Activated CD8-positive, alpha-beta T cell treated with anti-CD3 and anti-CD28 coated beads for 36 hours (primary cell): ENCODE results near the gene PRDM2. TPM values are rescaled to one million over a fixed set of nuclear protein-coding genes. Genes with fewer than 3 reads are reported as not detected.

Experiments used
- ATAC-seq: fragments of 200-7000 bp; cut with Tn5 transposase; one replicate; pipeline ENCODE4 v1.10.0; 2021; ENCODE audit warnings: mild to moderate bottlenecking, moderate library complexity
- CTCF ChIA-PET: fragments of 350-600 bp; sonication (Branson Sonifier 250); formaldehyde crosslinking; loops from one replicate; lab custom pipeline; 2021; ENCODE audit warnings: antibody characterized with exemption; lab: Charles Lee
- POLR2A ChIA-PET: fragments of 350-600 bp; sonication (Branson Sonifier 250); formaldehyde crosslinking; loops from one replicate; lab custom pipeline; 2021; ENCODE audit warnings: antibody characterized with exemption; lab: Charles Lee
- DNase-seq: peaks from one replicate; pipeline ENCODE4 v3.0.0-alpha.2; 2020
- H3K27ac Mint-ChIP-seq: one replicate; pipeline ENCODE4 v1.8.0; 2021; ENCODE audit warnings: mild to moderate bottlenecking, mixed read lengths
- H3K27me3 Mint-ChIP-seq: one replicate; pipeline ENCODE4 v1.8.0; 2021; ENCODE audit warnings: mixed read lengths
- H3K36me3 Mint-ChIP-seq: one replicate; pipeline ENCODE4 v1.8.0; 2021; ENCODE audit warnings: low read depth, mixed read lengths
- H3K4me1 Mint-ChIP-seq: one replicate; pipeline ENCODE4 v1.8.0; 2021; ENCODE audit warnings: low read depth, mixed read lengths
- H3K4me3 Mint-ChIP-seq: one replicate; pipeline ENCODE4 v1.8.0; 2021; ENCODE audit warnings: mild to moderate bottlenecking, moderate library complexity, mixed read lengths
- H3K9me3 Mint-ChIP-seq: one replicate; pipeline ENCODE4 v1.8.0; 2021; ENCODE audit warnings: mixed read lengths
- intact Hi-C: fragments of 100-400 bp; cut with micrococcal nuclease; formaldehyde crosslinking; loops from one replicate; pipeline ENCODE4 v1.10.0; 2022
- total RNA-seq, 2 experiments: library from RNA; stranded (reverse); gene quantifications; one replicate each; pipeline ENCODE4 v1.2.3, GENCODE V29; 2021
- TF ChIP-seq, protein P1 (sequence below): fragments of 200-600 bp; IDR thresholded peaks from one replicate; pipeline ENCODE4 v1.8.0; 2022; ENCODE audit warnings: antibody characterized with exemption, mild to moderate bottlenecking

The PRDM2 gene
- total RNA-seq, 2 experiments from 2014 or later = 41.2 to 43.6 TPM

DNA sequence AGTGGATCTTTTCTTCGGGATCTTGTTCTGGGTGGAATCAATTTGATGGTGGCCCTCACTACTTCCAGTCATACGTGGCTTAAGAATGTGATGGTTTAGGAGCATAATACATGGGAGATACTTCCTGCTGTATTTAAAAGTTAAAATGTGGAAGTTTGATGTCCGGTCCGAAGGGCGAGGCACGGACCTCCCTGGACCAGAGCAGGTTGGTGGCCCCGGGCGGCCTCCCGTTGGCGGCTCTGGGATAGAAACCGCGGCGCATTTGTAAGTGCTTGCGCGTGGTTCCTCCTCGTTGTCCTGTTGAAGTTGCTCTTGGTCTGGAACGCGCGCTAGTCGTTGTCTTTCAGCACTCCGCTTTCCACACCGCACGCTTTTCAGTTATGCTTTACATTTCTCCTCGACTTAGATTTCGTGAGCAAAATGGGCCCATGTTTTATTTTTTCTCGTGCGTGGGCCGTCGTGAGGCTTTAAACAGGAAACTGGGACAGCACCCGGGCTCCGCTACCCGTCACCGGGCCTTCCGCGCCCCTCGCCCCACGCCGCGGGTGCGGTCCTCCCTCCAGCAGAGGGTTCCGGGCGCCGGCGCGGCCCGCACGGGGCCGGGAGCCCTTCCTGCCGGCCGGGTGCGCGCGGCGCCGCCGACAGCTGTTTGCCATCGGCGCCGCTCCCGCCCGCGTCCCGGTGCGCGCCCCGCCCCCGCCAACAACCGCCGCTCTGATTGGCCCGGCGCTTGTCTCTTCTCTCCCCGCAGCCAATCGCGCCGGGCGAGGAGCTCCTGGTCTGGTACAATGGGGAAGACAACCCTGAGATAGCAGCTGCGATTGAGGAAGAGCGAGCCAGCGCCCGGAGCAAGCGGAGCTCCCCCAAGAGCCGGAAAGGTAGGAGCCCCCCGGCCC lies 48.9 kb downstream of the PRDM2 start:
- peak; percentile 88 for ATAC-seq
- intact Hi-C loops = no loop called here
- peak; percentile 96 for DNase-seq
- ChIA-PET POLR2A (interaction anchor here (0.7 to 1.6 kb wide), 9 partner anchors 8 to 50 kb away, joined by 3 to 9 read pairs (median 3); no protein-coding TSS in a partner anchor), CTCF (interaction anchor here (0.8 to 1.2 kb wide), 5 partner anchors 17 to 63 kb away, joined by 3 to 5 read pairs (median 4); no protein-coding TSS in a partner anchor)
- H3K4me3 Mint-ChIP-seq = peak overlapping the region; percentile 88
- H3K27me3 Mint-ChIP-seq = no peaks in the 10 kb centered on the region
- H3K4me1 Mint-ChIP-seq = peaks cover 39% of the 10 kb centered on the region
- H3K36me3 Mint-ChIP-seq = peaks cover 36% of the 10 kb centered on the region
- no peaks in the 10 kb centered on the region for H3K9me3 Mint-ChIP-seq
- TF ChIP-seq, protein P1, sequence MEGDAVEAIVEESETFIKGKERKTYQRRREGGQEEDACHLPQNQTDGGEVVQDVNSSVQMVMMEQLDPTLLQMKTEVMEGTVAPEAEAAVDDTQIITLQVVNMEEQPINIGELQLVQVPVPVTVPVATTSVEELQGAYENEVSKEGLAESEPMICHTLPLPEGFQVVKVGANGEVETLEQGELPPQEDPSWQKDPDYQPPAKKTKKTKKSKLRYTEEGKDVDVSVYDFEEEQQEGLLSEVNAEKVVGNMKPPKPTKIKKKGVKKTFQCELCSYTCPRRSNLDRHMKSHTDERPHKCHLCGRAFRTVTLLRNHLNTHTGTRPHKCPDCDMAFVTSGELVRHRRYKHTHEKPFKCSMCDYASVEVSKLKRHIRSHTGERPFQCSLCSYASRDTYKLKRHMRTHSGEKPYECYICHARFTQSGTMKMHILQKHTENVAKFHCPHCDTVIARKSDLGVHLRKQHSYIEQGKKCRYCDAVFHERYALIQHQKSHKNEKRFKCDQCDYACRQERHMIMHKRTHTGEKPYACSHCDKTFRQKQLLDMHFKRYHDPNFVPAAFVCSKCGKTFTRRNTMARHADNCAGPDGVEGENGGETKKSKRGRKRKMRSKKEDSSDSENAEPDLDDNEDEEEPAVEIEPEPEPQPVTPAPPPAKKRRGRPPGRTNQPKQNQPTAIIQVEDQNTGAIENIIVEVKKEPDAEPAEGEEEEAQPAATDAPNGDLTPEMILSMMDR = no peak
- H3K27ac Mint-ChIP-seq = peak overlapping the region; percentile 90

DNA sequence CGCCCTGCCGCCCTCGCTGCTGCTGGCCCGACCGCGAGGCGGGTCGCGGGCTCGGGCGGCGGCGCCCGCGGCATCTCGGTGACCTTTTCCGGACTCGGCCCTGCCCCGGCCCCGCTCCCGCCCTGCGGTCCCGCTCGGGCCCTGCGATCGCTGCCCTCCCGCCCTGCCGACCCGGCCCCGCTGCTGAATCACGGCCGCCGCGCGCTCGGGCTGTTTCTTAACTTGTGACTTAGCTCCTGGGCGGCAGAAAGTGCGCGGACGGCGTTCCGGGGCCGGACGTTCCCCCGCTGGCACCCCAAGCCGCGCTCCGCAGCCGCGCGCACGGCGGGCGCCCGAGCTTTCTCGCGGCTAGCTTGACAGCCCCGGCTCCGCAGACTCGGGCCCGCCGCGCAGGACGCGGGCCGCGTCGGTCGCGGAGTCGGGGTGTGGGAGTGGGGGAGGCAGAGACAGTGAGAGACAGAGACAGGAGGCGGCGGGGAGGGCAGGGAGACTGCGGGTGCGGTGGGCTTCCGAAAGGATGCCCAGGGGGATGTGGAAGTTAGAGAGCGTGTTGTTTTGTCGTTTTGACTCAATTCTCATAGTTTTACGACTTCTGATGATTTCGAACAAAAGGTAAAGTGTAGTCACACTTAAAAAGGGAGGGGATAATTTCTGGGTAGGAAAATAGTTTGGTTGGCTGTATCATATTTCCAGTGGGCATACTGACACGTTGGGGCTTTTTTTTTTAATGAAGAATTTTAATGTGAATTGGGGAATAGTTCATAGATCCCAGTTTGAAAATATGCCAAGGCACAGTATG lies 49.8 kb downstream of the PRDM2 start:
- TF ChIP-seq, protein P1 = no peak
- Mint-ChIP-seq H3K4me1 (peaks cover 48% of the 10 kb centered on the region), H3K27me3 (no peaks in the 10 kb centered on the region)

DNA sequence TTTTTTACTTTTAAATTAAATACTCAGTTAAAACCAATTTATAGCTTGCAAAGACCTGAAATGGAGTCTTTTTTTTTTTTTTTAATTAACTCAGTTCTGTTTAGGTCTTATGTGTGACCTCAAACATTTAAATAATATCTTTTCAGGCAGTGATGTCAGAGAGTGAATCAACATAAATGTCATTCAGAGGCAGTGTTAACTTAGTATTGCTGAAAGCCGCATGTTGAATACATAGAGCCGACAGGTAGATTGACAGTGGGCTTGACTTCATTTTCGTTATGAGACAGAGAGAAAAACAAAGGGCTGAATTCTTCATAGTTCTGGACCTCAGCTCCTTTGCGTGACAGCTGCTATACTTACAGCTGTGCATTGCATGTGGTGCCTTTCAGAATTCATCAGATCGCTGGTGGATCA lies 51.5 kb downstream of the PRDM2 start:
- Mint-ChIP-seq H3K4me1 (peaks cover 53% of the 10 kb centered on the region), H3K4me3 (peak overlapping the region; percentile 51), H3K27me3 (no peaks in the 10 kb centered on the region), H3K9me3 (no peaks in the 10 kb centered on the region), H3K36me3 (peaks cover 45% of the 10 kb centered on the region), H3K27ac (no peak overlapping the region)
- DNase-seq (no peak), ATAC-seq (no peak)
- ChIA-PET CTCF (interaction anchor here (1.3 kb wide), 1 partner anchor 9 kb away, joined by 4 read pairs; no protein-coding TSS in a partner anchor), POLR2A (interaction anchor here (0.8 to 2.1 kb wide), 4 partner anchors 9 to 51 kb away, joined by 3 to 9 read pairs (median 4); partner anchors contain the start of gene PRDM2)
- intact Hi-C loops = loop anchor here (5.0 to 10.0 kb wide), 2 partner anchors 41 to 47 kb away; partner anchors contain the start of gene PRDM2
- TF ChIP-seq, protein P1 = no peak

More for the DNA sequence above, 49.8 kb downstream of the PRDM2 start:
- CTCF ChIA-PET = interaction anchor here (0.8 to 1.2 kb wide), 5 partner anchors 18 to 62 kb away, joined by 3 to 5 read pairs (median 4); no protein-coding TSS in a partner anchor
- H3K36me3 Mint-ChIP-seq = peaks cover 38% of the 10 kb centered on the region
- DNase-seq (peak; percentile 68), ATAC-seq (peak; percentile 45)
- POLR2A ChIA-PET = interaction anchor here (0.7 to 1.6 kb wide), 9 partner anchors 7 to 49 kb away, joined by 3 to 9 read pairs (median 3); no protein-coding TSS in a partner anchor
- H3K9me3 Mint-ChIP-seq = no peaks in the 10 kb centered on the region
- H3K27ac Mint-ChIP-seq = peak overlapping the region; percentile 91
- peak overlapping the region; percentile 88 for H3K4me3 Mint-ChIP-seq
- intact Hi-C loops = loop anchor here (5.0 to 10.0 kb wide), 2 partner anchors 43 to 45 kb away; partner anchors contain the start of gene PRDM2

DNA sequence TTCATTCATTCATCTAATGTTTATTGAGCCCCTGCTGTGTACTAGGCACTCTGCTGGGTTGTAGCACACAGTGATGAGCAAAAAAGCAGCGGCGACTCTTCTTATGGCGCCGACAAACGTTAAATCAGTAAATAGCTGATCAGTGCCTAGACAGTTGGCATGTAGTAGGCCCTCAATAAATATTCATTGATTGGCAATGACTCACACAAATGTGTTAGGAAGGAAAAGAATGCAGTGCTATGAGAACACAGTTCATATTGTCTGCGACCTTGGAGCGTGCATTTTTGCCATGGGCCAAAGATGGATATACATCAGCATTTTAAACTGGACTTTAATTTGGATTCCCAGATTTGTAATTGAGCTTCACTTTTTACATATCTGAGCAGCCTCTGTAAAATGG lies 52.0 kb downstream of the PRDM2 start:
- ATAC-seq (no peak), DNase-seq (no peak)
- TF ChIP-seq, protein P1 = no peak
- intact Hi-C loops = loop anchor here (5.0 to 10.0 kb wide), 2 partner anchors 40 to 47 kb away; partner anchors contain the start of gene PRDM2
- H3K27me3 Mint-ChIP-seq = no peaks in the 10 kb centered on the region
- H3K36me3 Mint-ChIP-seq = peaks cover 47% of the 10 kb centered on the region
- H3K9me3 Mint-ChIP-seq = no peaks in the 10 kb centered on the region
- H3K27ac Mint-ChIP-seq = no peak overlapping the region
- ChIA-PET POLR2A (interaction anchor here (0.8 to 2.1 kb wide), 4 partner anchors 10 to 52 kb away, joined by 3 to 9 read pairs (median 3); partner anchors contain the start of gene PRDM2), CTCF (interaction anchor here (1.3 kb wide), 1 partner anchor 8 kb away, joined by 4 read pairs; no protein-coding TSS in a partner anchor)
- H3K4me3 Mint-ChIP-seq = no peak overlapping the region
- peaks cover 59% of the 10 kb centered on the region for H3K4me1 Mint-ChIP-seq
